Hematopoietic multipotent progenitor cell treated with erythropoietin and hydrocortisone succinate and interleukin-3 and kit ligand, for 15 days (in vitro differentiated cells): ENCODE data around the gene ITM2C.

Source experiments
- DNase-seq: peaks from one replicate; pipeline ENCODE4 v3.0.0-alpha.2; 2015; ENCODE audit warnings: low spot score

ITM2C gene

DNA sequence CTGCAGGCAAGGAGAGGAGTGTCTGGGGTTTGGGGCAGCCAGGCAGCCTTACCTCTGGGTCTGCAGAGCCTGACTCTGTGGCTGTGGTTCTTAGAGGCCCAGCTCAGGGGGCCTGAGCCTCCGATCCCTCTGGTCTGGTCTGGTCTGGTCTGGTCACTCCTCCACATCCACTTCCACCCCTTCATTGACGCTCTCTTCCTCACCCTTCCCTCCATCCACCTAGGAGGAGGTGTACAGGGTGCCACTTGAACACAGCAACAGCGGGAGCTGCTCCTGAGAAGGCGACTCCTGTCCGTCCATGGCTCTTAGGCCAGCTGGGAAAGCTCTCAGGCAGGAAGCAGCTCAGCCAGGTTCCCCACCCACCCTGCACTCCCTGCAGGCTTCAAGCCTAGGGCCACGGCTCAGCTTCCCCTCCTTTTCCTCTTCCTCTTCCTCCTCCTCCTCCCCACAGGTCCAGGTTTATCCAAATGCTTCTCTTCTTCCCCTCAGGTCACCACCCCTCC lies 43.4 kb downstream of the ITM2C start:
- DNase-seq: no peak

DNA sequence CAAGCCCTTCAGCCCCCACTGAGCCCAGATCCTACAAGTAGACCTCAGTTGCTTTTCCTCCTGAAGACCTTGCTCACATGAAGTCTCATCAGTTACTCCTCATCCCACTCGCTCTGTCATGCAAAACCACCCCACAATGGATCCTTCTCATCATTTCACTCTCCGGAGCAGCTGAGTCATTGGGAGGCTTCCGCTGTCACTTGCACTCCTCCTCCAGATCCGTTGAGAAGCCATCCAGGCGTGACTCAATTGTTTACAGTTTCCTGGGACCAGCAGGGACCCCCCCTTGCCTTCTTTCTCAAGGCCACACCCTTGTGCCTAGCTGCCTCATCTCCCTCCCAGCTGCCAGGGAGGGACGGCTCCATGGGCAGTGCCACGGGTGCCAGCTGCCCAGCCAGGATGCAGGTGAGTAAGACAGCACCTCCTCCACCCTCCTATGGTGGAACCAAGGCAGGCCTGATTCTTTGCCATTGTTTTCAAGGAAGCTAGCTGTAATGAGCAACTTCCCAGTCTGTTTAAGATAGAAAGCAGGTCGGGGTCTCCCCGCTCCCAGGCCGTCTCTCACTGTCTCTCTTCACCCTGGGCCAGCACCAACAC lies 44.0 kb downstream of the ITM2C start:
- no peak for DNase-seq

DNA sequence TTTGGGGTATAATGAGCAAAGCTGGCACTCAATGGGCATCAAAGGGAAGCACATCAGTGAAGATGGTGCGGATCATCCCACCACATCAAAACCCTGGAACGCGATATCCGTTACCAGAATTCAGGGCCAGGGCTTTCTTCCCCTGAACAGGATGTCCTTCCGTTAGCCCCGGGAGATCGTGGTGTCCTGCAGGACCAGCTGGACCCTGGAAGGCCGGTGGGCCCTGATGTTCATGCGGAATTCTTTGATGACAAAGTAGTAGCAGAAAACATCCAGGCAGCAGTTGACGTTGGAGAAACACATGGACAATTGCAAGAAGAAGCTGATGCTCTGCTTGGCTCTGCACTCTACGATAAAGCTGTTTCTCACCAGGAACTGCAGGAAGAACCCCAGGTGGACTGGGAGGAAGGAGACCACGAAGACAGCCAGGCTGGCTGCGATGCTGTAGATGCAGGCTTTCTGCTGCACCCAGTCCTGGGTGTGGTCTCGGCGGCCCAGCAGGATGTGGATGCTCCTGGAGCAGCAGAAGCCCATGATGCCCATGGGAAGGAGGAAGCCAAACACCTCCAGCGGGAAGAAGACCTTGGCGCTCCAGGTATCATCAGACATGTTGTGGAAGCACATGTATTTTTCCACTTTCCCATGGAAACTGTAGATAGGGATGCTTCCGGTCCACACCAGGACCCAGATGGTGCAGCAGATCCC lies 45.3 kb downstream of the ITM2C start:
- no peak for DNase-seq

DNA sequence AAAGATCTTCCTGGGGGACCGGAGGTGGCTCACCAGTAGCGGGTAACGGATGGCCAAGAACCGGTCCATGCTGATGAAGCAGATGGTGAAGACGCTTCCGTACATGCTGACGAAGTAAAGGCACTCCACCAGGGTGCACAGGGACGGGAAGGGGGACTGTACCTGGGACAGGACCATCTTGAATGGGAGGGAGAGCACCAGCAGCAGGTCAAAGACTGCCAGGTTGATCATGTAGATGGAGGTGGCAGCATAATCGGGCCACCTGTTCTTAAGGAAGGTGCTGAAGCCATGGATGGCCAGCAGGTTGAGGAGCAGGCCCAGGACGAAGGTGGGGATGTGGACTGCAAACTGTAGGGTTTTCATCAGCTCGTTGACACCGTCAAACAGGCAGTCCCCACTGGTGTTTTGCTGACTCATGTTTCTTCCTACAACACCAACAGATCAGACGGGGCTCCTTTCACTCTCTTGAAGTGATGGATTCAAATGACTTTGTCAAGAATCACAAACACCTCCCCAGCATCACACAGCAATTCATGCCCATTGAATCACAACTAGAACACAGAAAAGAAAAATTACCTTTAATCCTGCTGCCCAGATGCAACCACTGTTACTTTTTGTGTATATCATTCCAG lies 45.9 kb downstream of the ITM2C start:
- DNase-seq: no peak

DNA sequence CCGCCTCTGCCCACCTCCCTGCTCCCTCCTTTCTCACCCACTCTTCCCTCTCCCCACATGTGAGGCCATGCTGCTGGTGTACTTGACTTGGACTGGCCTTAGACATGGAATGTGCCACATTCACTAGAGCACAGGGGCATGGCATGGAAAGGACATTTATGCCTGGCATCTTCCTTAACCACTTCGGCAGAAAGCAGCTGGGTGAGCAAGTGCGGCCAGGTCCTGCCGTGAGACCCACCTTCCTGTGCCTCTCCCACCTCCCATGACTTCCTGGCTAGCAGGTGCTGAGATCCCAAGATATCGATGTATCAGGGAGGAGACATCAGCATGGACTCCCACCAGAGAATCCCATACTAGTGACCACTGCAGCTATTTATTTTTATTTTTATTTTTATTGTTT lies 47.3 kb downstream of the ITM2C start:
- no peak for DNase-seq

DNA sequence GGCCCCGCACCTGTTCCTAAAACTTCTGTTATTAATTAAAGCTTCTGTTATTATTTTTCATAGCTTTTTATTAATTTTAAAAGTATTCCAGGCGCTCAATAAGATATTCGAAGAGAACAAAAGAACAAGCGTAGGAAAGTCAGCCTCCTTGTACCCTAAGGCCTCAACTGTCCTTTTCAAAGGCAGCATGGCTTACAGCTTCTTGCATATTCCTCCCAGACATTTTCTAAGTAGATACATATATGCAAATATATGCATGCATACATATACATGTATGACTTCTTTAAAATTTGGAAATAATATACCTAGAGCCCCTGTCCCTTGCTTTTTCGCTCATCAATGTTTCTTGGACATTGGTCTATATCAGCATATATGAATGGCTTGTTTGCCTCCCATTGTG lies 48.0 kb downstream of the ITM2C start:
- DNase-seq: no peak

DNA sequence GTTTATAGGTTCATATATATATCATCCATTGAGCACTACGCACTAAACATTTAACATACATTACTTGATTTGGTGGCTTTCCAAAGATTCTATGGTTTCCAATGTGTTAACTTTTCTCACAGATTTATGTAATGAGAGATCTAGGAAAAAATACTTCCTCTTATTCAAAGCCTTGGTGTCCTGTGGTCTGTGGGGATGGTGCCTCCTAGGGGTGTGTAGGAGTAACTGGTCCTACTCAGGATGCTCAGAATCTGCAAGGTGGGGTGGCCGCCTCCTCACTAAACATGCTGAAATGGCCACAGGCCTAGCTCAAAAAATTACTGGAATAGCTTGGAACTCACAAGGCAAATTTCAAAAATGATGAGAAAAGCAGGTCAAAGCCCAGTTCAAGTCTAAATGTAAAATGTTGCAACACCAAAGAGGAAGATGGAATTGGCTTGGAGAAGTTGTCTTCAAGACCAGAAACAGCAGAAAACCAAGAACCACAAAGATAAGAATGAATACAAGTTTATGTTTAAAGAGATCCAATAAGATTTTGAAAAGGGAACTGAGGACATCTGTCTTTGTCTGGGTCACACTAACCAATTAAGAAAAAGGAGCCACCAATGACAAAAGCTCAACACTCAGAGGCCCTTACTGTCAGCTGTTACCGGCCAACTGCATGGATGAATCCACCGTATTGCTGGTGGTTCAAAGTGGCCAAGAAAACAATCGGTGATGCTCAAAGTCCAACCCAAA lies 48.8 kb downstream of the ITM2C start:
- DNase-seq: no peak

DNA sequence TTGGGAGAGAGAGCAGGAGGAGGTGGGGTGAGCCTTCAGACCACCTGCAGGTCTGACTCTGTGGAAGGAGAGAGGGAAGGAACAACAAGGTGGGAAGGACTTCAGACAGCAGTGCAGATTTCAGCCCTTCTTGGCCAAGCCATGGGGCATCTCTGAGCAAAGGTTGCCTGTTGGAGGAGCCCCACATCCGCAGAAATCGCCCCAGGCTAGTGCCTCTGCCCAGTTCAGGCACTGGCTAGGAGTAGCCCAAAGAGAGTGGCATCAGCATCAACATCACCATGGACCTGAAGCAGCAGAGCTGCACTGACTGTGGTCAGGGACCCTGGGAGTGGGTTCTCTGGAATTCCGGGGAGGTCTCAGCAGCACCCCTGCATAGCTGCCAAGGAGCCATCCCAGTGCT lies 50.1 kb downstream of the ITM2C start:
- no peak for DNase-seq

DNA sequence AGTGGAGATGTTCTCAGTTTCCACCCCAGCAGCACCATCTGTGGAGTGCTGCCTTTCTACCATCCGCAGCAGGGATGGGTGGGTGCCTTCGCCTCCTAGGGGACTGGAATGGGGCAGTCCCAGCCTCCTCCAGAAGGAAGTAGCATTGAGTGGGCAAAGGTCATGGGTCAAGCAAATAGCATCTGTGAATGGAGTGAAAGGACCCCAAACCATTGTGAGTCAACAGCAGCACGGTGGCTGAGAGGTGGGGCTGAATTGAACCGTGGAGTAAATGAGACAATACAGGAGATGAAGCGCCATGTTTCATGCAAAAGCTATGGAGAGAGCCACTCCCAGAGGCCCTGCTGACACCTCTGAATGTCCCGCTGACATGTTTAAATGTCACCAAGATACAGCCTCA lies 50.6 kb downstream of the ITM2C start:
- no peak for DNase-seq

DNA sequence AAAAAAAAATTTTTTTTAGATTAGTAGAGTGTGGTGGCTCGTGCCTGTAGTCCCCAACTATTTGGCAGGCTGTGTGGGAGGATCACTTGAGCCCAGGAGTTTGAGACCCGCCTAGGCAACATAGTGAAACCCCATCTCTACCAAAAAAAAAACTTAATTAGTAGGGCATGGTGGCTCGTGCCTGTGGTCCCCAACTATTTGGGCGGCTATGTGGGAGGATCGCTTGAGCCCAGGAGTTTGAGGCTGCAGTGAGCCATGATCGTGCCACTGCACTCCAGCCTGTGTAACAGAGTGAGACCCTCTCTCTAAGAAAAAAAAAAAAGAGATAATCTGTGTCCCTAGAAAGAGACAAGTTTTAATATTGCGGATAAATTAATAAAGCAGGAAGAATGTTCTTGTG lies 51.5 kb downstream of the ITM2C start:
- no peak for DNase-seq

DNA sequence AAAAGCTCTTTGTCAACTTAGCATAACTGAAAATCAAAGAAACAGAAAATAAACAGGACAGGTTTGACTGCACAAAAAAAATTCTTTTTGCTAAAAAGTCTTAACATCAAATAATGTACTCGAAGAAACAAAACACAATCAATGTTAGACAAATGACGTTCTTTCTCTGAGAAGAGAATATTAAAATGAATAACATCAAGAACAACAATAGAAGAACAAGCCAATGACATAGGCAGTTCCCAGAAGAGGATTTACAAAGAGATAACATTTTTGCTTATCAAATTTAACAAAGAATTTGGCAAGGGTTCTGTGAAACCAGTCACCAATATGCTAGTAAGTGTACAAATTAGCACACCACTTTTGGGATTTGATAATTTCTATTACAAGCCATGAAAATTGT lies 54.5 kb downstream of the ITM2C start:
- no peak for DNase-seq

DNA sequence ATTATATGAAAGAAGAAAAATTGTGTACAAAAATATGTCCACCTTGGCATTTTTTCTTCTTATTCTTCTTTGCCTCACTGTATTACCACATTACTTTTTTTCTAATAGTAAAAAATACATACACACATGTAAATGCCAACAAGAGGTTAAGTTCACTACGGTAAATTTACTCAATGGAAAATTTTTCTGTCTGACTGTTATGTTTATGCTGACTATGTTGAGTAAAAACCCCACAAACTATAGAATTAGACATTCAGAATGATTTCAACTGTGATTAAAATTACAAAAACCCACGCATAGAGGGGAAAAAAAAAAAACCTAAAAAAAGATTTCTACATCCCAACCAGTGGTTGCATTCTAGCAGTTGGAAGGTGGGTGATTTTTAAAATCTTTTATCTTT lies 54.9 kb downstream of the ITM2C start:
- no peak for DNase-seq

DNA sequence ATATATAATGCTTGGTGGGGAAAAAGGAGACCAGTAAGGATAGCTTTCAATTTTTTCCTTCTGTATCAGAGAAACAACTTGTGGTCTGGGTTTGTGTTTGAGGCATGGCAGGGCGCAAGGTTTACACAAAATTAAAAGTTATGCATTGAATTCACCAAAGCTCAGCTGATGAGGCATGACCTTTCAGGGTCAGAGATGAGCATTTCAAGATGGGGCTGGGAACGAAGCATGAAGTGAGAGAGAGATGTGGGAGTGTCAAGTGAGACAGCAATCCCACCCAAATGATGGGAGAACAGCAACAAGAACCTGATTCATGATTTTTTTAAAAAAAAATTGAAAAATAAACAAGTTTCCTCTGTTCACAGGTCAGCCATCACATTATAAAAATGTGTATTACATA lies 55.4 kb downstream of the ITM2C start:
- DNase-seq: no peak

DNA sequence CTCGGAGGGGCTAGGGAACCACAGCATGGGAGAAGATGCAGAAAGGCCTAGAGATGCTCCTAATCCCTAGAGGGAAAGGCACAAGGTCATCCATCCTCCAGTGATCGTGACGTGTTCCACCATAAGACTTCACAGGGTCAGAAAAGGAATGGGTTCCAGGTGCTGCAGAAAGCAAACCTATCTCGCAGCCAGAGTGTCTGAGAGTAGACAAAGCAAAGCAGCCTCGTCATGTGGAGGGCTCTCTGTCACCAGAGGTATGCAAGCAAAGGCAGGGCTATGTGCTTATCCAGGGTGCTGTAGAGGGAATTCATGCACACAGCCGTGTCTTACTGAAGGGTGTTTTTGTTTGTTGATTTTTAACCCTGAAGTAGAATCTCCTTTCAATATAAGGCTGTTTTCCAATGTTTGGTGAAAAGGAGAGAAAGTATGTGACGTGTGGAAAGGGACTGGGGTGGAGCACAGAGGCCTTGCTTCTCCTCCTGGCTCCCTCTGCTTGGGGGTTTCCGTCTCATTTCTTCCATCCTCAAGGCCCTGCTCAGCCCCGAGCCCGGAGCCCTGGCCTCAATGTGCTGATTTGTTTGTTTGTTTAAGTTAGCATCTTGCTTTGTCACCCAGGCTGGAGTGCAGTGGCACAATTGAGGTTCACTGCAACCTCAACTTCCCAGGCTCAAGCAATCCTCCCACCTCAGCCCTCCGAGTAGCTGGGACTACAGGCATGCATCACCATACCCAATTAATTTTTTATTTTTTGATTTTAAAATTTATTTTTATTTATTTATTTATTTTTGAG lies 57.3 kb downstream of the ITM2C start:
- DNase-seq: no peak

DNA sequence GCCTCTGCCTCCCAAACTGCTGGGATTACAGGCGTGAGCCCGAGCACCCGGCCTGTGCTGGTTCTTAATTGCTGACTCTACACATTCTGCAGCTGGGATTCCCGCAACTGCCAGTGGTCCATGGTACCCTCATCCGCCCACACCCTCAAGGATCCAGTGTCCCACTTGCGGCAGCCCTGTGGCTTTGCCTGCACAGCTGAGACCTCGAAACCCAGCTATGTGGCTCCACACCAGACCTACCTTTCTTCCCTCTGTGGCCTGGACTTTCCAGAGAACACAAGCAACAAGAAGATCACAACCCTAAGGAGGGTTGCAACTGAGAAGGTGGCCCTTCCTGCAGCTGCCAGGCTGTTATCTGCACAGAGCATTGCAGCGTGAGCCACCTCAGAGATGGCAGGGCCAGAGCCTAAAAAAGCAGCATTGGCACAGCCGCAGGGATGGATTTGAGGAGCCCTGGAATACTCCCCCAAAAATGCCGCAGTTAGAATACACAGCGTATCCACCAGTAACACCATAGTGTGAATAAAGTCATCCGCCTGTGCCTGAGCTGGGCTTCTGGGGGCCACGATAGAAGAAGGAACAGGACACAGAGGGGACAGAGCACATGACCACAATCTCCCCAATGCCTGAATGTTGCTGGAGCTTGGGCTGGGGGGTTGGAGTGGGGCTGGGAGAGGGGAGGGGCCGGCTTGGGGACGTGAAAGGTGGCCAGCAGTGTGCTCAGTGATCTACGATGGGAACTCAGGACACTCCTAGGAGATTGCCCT lies 58.4 kb downstream of the ITM2C start:
- no peak for DNase-seq

DNA sequence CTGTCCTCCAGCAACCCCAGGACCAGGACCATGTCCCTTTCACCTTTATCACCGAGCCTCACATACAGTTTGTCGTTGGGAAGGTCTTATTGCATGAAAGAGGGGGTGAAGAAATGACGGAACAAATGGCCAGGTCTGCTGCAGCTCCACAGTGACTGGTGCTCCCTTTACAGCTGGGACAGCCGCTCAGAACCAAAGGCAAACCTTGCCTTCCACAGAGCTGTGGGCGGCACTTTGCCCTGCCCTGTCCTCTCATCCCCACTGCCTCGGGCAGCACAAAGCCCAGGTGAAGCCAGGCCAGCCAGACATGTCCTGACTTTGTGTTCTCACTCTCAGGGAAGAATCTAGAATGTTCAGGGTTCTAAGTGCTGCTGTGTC lies 59.3 kb downstream of the ITM2C start:
- no peak for DNase-seq

DNA sequence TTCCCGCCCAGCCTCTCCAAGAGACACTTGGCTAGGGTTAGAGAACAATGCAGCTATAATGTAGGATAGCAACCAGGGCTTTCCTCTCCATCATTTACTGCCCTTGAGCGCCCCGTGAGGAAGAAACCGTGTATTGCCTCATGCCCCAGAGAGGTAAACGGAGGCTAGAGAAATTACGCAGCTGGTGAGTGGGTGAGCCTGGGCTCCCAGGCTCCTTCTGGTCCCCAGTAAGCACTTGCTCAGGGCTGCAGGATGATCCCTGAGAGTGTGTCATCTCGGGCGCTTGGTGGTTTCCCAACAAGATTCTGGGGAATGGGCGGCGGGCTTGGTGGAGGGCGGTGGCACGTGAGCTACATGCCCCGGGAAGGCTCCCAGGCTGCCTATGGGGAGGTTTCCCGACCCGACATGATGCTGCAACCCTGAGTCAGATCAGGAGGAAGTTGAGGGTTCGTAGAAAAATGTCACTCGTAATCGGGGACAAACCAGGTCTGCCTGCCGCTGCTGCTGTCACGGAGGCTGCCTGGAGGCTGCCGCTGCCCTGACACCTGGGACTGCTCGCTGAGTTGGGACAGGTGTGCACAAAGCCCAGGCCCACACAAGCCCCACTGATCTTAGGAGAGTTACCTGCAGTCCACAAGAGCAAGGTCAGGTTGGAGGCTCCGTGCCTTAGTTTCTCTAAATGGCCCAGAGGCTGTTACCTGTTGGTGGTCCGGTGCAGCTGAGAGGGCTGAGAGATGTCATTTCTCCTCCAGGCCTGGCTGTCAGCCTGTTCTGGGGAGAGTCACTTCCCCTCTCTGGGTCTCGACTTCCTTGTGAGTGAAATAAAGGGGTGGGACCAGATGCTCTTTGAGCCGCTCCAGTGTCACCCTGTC lies 60.0 kb downstream of the ITM2C start, which contains the start of gene GPR55:
Gene GPR55, minus strand, starts transcription at position 773 of the 872 bp plus-strand sequence. CDS start 14,280 bp downstream, outside the sequence.
- no peak for DNase-seq

DNA sequence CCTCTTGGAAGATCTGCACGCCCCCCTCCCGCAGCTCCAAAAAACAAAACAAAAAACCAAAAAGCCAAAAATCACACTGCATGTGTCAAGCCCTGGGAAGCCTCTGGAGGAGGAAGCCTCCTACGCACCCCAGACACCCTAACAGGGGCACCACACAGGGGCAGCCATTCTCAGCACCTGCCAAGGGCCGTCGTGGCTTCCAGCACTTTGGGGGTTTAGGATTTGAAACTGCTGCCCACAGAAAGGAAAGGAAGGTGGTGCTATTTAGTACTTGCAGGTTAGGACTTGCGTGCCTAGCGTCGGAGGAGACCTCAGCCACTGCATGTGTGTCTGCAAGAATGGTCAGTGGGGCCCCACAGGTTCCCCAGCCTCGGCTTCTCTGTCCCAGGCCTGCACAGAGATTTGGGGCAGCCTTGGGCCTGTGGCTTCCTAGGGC lies 60.7 kb downstream of the ITM2C start:
- DNase-seq: no peak

DNA sequence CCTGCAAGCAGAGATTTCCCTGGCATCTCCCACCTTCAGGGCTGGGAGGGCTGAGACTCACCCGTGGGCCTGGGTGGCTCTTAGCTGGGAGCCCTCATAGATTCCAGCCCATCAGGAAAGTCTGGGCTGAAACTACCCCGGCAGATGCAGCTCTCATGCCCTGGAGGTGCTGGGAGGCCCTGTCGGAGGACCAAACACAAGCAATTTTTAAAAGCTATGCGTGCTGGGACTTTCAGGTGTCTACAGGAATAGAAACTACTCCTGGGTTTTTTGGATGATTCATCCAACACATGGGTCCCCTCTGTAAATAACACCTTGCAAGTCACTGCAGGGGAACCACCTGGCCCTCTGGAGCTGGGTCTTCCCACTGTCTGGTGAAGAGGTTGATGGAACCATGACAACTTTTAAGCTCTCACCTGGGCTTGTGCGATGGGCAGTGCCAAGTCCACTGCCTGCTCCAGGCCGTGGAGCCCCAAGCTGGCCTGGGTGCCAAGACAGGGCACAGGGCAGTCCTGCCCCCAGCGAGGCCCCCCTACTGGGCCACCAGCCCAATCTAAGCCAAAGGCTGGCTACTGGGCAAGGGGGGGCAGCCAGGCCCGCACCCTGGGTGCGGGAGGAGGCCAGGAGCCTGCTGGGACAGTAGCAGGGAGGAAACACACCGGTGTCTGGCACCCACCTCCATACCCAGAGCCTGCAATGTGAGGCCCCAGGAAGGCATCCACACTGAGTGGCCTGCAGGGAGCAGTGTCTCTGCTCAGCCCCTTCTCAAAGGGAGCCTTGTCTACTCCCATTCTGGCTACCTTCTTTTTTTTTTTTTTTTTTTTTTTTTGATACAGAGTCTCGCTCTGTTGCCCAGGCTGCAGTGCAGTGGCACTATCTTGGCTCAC lies 61.4 kb downstream of the ITM2C start:
- DNase-seq: no peak
